ENCODE results near the gene C19orf38.

Gene C19orf38

GRCh38 chr19:10846500-10847202, 1.6 kb upstream of the C19orf38 start:
- Histone ChIP-seq H3K36me3 (replicated peaks in 1 of 2; ENCODE audit: control insufficient read depth in 2 of 2, insufficient read depth in 2 of 2, low read length in 2 of 2) (no peaks in the 10 kb centered on the region), H3K18ac (ENCODE audit: low read length) (no peak overlapping the region), H2AFZ (ENCODE audit: low read length) (no peak overlapping the region), H2BK5ac (ENCODE audit: low read length) (no peak overlapping the region), H3K27me3 (ENCODE audit: control insufficient read depth in 3 of 3, insufficient read depth in 3 of 3, low read depth in 1 of 3, low read length in 3 of 3) (no peaks in the 10 kb centered on the region), H2BK15ac (ENCODE audit: low read length) (no peak overlapping the region), H3K9me3 (replicated peaks in 1 of 2; ENCODE audit: control insufficient read depth in 2 of 2, insufficient read depth in 1 of 2, low read depth in 1 of 2, low read length in 2 of 2) (peaks cover 3 to 4% of the 10 kb centered on the region in 2 donors), H2BK12ac (ENCODE audit: low read length) (no peak overlapping the region), H4K91ac (ENCODE audit: low read depth, low read length, poor library complexity) (no peak overlapping the region), H3K23ac (ENCODE audit: low read depth, low read length, poor library complexity) (no peak overlapping the region), H3K4me2 (ENCODE audit: insufficient read depth, low read length, poor library complexity, severe bottlenecking) (no peak overlapping the region), H3K9ac (ENCODE audit: low read depth, low read length, poor library complexity) (no peak overlapping the region), H3K14ac (ENCODE audit: low read length) (no peak overlapping the region), H3K79me1 (ENCODE audit: low read depth, low read length) (peaks cover 3% of the 10 kb centered on the region), H3K4me3 (ENCODE audit: low read length in 2 of 2) (no peak overlapping the region), H3K27ac (replicated peaks; ENCODE audit: low read length) (no peak overlapping the region), H3K4ac (ENCODE audit: low read length) (no peak overlapping the region), H2AK5ac (ENCODE audit: low read depth, low read length) (no peak overlapping the region), H2BK120ac (ENCODE audit: low read depth, low read length) (no peak overlapping the region), H3K4me1 (ENCODE audit: control insufficient read depth in 2 of 2, insufficient read depth in 1 of 2, low read depth in 1 of 2, low read length in 2 of 2) (no peaks in the 10 kb centered on the region), H4K8ac (ENCODE audit: low read depth, low read length) (no peak overlapping the region)
- DNase-seq (ENCODE audit: low spot score), result no peak
- WGBS, 2 donors (ENCODE audit: extremely low coverage in 2 of 2, insufficient read length in 2 of 2, insufficient replicate concordance in 1 of 2), result no CpG with 5 or more reads among the region's 2 CpGs

GRCh38 chr19:10850631-10851030, 2.4 kb downstream of the C19orf38 start:
- Histone ChIP-seq H2AK5ac (ENCODE audit: low read depth, low read length) (peak overlapping the region; percentile 70), H2BK15ac (ENCODE audit: low read length) (no peak overlapping the region), H3K27ac (replicated peaks; ENCODE audit: low read length) (no peak overlapping the region), H2BK120ac (ENCODE audit: low read depth, low read length) (no peak overlapping the region), H3K9me3 (replicated peaks in 1 of 2; ENCODE audit: control insufficient read depth in 2 of 2, insufficient read depth in 1 of 2, low read depth in 1 of 2, low read length in 2 of 2) (peaks cover 3 to 4% of the 10 kb centered on the region in 2 donors), H3K4me2 (ENCODE audit: insufficient read depth, low read length, poor library complexity, severe bottlenecking) (no peak overlapping the region), H3K79me1 (ENCODE audit: low read depth, low read length) (peaks cover 3% of the 10 kb centered on the region), H2AFZ (ENCODE audit: low read length) (no peak overlapping the region), H4K8ac (ENCODE audit: low read depth, low read length) (no peak overlapping the region), H3K4me3 (ENCODE audit: low read length in 2 of 2) (peak overlapping the region in 1 of 2 donors; percentile 2), H3K14ac (ENCODE audit: low read length) (no peak overlapping the region), H2BK12ac (ENCODE audit: low read length) (no peak overlapping the region), H4K91ac (ENCODE audit: low read depth, low read length, poor library complexity) (no peak overlapping the region), H3K9ac (ENCODE audit: low read depth, low read length, poor library complexity) (no peak overlapping the region), H3K27me3 (ENCODE audit: control insufficient read depth in 3 of 3, insufficient read depth in 3 of 3, low read depth in 1 of 3, low read length in 3 of 3) (no peaks in the 10 kb centered on the region), H3K4ac (ENCODE audit: low read length) (no peak overlapping the region), H3K36me3 (replicated peaks in 1 of 2; ENCODE audit: control insufficient read depth in 2 of 2, insufficient read depth in 2 of 2, low read length in 2 of 2) (no peaks in the 10 kb centered on the region), H3K18ac (ENCODE audit: low read length) (no peak overlapping the region), H2BK5ac (ENCODE audit: low read length) (peak overlapping the region; percentile 66), H3K23ac (ENCODE audit: low read depth, low read length, poor library complexity) (no peak overlapping the region), H3K4me1 (ENCODE audit: control insufficient read depth in 2 of 2, insufficient read depth in 1 of 2, low read depth in 1 of 2, low read length in 2 of 2) (no peaks in the 10 kb centered on the region)
- no peak for DNase-seq (ENCODE audit: low spot score)
- WGBS, 2 donors (ENCODE audit: extremely low coverage in 2 of 2, insufficient read length in 2 of 2, insufficient replicate concordance in 1 of 2), result no CpG with 5 or more reads among the region's 5 CpGs

GRCh38 chr19:10852098-10852800, 4.0 kb downstream of the C19orf38 start:
- no peak overlapping the region for H2BK120ac ChIP-seq (ENCODE audit: low read depth, low read length)
- H3K27me3 ChIP-seq (ENCODE audit: control insufficient read depth in 3 of 3, insufficient read depth in 3 of 3, low read depth in 1 of 3, low read length in 3 of 3), result no peaks in the 10 kb centered on the region
- H3K4me3 ChIP-seq (ENCODE audit: low read length in 2 of 2), result no peak overlapping the region
- H3K4ac ChIP-seq (ENCODE audit: low read length), result no peak overlapping the region
- no peak for DNase-seq (ENCODE audit: low spot score)
- H2BK5ac ChIP-seq (ENCODE audit: low read length), result no peak overlapping the region
- no peak overlapping the region for H3K23ac ChIP-seq (ENCODE audit: low read depth, low read length, poor library complexity)
- no peak overlapping the region for H3K18ac ChIP-seq (ENCODE audit: low read length)
- H3K4me1 ChIP-seq (ENCODE audit: control insufficient read depth in 2 of 2, insufficient read depth in 1 of 2, low read depth in 1 of 2, low read length in 2 of 2), result no peaks in the 10 kb centered on the region
- H3K4me2 ChIP-seq (ENCODE audit: insufficient read depth, low read length, poor library complexity, severe bottlenecking), result no peak overlapping the region
- H3K14ac ChIP-seq (ENCODE audit: low read length), result no peak overlapping the region
- no peak overlapping the region for H2BK12ac ChIP-seq (ENCODE audit: low read length)
- H3K27ac ChIP-seq (replicated peaks; ENCODE audit: low read length), result no peak overlapping the region
- H3K9ac ChIP-seq (ENCODE audit: low read depth, low read length, poor library complexity), result no peak overlapping the region
- no CpG with 5 or more reads among the region's 7 CpGs for WGBS, 2 donors (ENCODE audit: extremely low coverage in 2 of 2, insufficient read length in 2 of 2, insufficient replicate concordance in 1 of 2)
- no peak overlapping the region for H4K8ac ChIP-seq (ENCODE audit: low read depth, low read length)
- no peak overlapping the region for H2BK15ac ChIP-seq (ENCODE audit: low read length)
- no peaks in the 10 kb centered on the region for H3K36me3 ChIP-seq (replicated peaks in 1 of 2; ENCODE audit: control insufficient read depth in 2 of 2, insufficient read depth in 2 of 2, low read length in 2 of 2)
- peaks cover 0 to 4% of the 10 kb centered on the region in 2 donors for H3K9me3 ChIP-seq (replicated peaks in 1 of 2; ENCODE audit: control insufficient read depth in 2 of 2, insufficient read depth in 1 of 2, low read depth in 1 of 2, low read length in 2 of 2)
- no peak overlapping the region for H4K91ac ChIP-seq (ENCODE audit: low read depth, low read length, poor library complexity)
- H3K79me1 ChIP-seq (ENCODE audit: low read depth, low read length), result peaks cover 3% of the 10 kb centered on the region
- H2AFZ ChIP-seq (ENCODE audit: low read length), result no peak overlapping the region
- H2AK5ac ChIP-seq (ENCODE audit: low read depth, low read length), result no peak overlapping the region

GRCh38 chr19:10852941-10853340, 4.7 kb downstream of the C19orf38 start:
- H2AK5ac ChIP-seq (ENCODE audit: low read depth, low read length), result no peak overlapping the region
- no peak overlapping the region for H3K23ac ChIP-seq (ENCODE audit: low read depth, low read length, poor library complexity)
- H2BK5ac ChIP-seq (ENCODE audit: low read length), result no peak overlapping the region
- no peaks in the 10 kb centered on the region for H3K27me3 ChIP-seq (ENCODE audit: control insufficient read depth in 3 of 3, insufficient read depth in 3 of 3, low read depth in 1 of 3, low read length in 3 of 3)
- H3K9me3 ChIP-seq (replicated peaks in 1 of 2; ENCODE audit: control insufficient read depth in 2 of 2, insufficient read depth in 1 of 2, low read depth in 1 of 2, low read length in 2 of 2), result peaks cover 0 to 3% of the 10 kb centered on the region in 2 donors
- H3K9ac ChIP-seq (ENCODE audit: low read depth, low read length, poor library complexity), result no peak overlapping the region
- no peak overlapping the region for H4K8ac ChIP-seq (ENCODE audit: low read depth, low read length)
- H3K18ac ChIP-seq (ENCODE audit: low read length), result no peak overlapping the region
- no peak overlapping the region for H3K14ac ChIP-seq (ENCODE audit: low read length)
- no peak overlapping the region for H3K4me3 ChIP-seq (ENCODE audit: low read length in 2 of 2)
- H3K4me2 ChIP-seq (ENCODE audit: insufficient read depth, low read length, poor library complexity, severe bottlenecking), result no peak overlapping the region
- no peak overlapping the region for H3K4ac ChIP-seq (ENCODE audit: low read length)
- H2BK120ac ChIP-seq (ENCODE audit: low read depth, low read length), result no peak overlapping the region
- peaks cover 3% of the 10 kb centered on the region for H3K79me1 ChIP-seq (ENCODE audit: low read depth, low read length)
- H3K36me3 ChIP-seq (replicated peaks in 1 of 2; ENCODE audit: control insufficient read depth in 2 of 2, insufficient read depth in 2 of 2, low read length in 2 of 2), result no peaks in the 10 kb centered on the region
- H3K4me1 ChIP-seq (ENCODE audit: control insufficient read depth in 2 of 2, insufficient read depth in 1 of 2, low read depth in 1 of 2, low read length in 2 of 2), result no peaks in the 10 kb centered on the region
- H4K91ac ChIP-seq (ENCODE audit: low read depth, low read length, poor library complexity), result no peak overlapping the region
- DNase-seq (ENCODE audit: low spot score), result no peak
- no CpG with 5 or more reads among the region's 7 CpGs for WGBS, 2 donors (ENCODE audit: extremely low coverage in 2 of 2, insufficient read length in 2 of 2, insufficient replicate concordance in 1 of 2)
- H3K27ac ChIP-seq (replicated peaks; ENCODE audit: low read length), result no peak overlapping the region
- no peak overlapping the region for H2BK15ac ChIP-seq (ENCODE audit: low read length)
- no peak overlapping the region for H2AFZ ChIP-seq (ENCODE audit: low read length)
- H2BK12ac ChIP-seq (ENCODE audit: low read length), result no peak overlapping the region
